Stimulated activated CD8-positive, alpha-beta memory T cell treated with anti-CD3 and anti-CD28 coated beads, Interleukin-7, amount 100 ng/mL, for 24 hours (primary cell): ENCODE measurements around the gene PRDM11.
"Not testable (repeated sequence)": the region's sequence is repeated elsewhere in the genome, so short reads cannot be mapped to it uniquely, and the experiment has no call there.

ENCODE experiments used
- DNase-seq: peaks from one replicate; pipeline ENCODE4 v3.0.0-alpha.2; 2020; ENCODE audit warnings: low read depth

PRDM11 gene

DNA sequence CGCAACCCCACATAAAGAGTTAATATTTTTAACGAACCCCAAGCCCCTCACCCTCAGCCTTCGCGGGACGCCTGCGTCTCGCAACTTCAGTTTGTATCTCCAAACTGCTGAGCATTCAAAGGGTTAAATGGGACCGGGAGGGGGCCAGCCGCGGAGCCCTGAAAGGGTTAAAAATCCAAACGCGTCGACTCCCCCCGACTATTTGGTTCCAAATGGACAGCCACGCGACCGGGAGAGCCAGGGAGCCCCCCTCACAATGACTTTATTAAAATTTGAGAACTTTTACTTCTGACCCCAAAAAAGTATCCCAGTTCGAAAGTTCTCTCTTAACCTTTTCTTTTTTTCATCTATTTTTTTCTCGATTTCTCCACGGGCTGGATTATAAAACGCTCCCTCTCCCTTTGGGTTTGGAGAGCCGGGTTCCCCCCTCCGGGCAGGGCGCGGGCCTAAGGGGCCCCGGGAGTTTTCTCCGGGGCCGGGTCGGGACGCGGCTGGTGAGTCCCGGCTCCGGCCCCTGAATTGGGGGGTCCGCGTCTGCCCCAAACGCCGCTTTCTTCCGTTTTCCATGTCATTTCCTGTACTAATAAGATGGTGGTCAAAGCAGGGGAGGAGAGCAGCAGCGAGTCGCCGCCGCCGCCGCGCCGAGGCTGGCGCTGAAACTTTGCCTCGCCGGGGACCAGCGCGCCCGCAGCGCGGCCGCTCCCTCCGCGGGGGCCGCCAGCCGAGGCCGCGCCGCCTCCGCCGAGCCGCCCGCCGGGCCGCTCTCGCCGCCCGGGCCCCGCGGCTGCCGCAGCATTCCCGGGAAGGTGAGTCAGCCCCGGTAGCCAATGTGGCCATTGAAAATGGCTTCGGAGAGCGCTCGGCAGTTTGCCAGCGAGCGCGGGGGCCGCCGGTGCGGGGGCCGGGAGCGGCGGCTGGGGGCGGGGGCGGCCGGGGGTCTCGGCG is at the start of gene PRDM11:
TSS of gene PRDM11 (plus strand) at position 568 of the 945 bp plus-strand sequence. CDS start 35,128 bp downstream, outside the sequence.
- DNase-seq = no peak

DNA sequence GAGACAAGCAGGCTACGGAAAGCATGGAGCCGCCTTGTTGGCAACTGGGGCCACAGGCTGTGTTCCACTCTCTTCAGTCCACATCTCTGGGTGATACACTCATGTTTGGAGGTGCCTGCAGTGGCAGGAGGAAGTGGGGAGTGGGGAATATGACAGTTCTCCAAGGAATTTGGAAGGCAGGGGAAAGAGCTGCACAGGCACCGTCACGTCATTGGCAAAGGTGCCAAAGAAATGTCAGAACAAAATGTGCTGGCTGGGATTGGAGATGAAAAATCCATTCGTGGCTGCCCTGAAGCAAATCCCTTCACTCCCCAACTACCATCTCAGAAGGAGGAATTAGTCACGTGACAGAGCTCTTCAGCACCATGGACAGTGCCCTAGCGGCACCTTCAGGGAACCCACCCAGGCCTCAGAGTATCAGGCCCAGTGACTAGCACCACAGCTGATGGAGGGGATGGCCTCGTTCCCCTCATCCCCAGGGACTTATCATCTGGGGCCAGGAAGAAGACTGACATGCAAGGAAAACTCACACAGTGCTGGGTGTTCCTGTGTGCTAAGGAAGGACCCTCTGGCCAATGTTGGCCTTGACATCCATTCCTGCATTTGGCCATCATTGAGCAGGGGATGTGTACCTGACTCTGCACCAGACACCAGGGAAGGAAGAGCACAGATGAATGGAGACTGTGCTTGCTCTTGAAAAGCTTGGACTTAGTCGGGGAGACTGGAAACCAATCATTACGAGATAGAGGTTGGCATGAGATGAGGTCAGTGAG is 48.5 kb upstream of the PRDM11 start:
- DNase-seq = no peak

DNA sequence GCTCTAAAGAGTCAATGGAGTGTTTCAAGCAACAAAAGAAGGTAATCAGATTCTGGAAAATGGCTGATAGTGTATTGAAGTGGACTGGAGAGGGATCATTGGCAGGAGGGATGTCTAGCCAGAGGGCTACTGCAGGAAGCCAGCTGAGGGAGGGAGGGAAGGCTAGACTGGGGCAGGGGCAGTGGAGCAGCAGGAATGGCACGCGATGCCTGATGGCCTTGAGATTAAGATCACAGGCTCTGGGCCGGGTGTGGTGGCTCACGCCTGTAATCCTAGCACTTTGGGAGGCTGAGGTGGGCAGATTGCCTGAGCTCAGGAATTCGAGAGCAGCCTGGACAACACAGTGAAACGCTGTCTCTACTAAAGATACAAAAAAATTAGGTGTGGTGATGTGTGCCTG is 47.5 kb upstream of the PRDM11 start:
- no peak for DNase-seq

- no peak for DNase-seq
These were observed 46.1 kb upstream of the PRDM11 start for GRCh38 chr11:45100339-45100738.

DNA sequence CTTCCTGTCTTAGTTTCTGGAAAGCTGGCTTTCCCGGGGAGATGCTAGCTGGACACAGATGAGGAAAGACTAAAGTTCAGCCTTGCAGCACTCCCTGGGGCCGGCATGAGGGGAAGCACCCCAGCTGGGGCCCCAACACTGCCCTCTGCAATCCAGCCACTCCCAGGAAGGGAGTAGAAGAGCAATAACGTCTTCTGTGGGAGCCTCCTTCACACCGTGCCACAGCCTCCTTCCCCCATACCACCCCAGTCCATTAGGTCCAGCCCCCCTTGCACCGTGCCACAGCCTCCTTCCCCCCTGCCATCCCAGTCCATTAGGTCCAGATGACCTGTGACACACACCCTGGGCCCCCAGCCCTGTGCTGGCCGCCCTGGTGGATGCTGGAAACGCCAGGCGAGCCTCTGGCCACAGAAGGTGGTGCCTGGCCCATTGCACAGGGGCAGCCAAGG is 44.1 kb upstream of the PRDM11 start:
- DNase-seq = no peak

- DNase-seq = peak; percentile 28
These were observed 43.4 kb upstream of the PRDM11 start for GRCh38 chr11:45102810-45103621.

GRCh38 chr11:45104006-45104789 is 42.2 kb upstream of the PRDM11 start:
- no peak for DNase-seq

DNA sequence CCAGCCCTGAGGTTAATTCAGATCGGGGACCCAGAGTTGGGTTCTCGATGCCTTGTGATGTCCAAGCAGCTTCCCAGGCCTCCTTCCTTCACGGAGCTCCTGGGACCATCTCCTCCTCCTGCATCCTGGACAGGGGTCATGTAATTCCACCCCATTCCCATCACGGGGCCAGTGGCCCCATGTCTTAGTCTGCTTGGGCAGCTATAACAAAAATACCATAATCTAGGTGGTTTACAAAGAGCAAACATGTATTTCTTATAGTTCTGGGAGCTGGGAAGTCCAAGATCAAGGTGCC is 41.7 kb upstream of the PRDM11 start:
- no peak for DNase-seq

- DNase-seq = peak; percentile 30
These were observed 41.0 kb upstream of the PRDM11 start for GRCh38 chr11:45105233-45105983.

DNA sequence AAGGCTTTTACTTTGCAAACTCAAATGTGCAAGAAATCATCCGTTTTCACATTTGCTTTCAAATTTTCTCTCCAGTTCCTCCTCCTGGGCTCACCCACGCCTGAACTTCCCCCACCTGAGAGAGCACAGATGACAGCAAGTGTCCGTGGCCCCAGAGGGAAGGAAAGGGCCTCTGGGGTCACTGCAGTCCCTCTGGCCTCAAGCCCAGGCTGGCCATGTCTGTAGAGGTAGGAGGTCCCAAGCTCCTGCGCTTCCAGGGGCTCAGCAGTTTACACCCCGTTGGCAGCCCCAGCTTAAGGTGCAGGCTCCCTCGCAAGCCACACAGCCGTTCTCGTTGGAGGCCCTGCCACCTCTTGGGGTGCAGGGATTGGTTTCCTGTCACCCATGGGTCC is 40.5 kb upstream of the PRDM11 start:
- DNase-seq = no peak

GRCh38 chr11:45106440-45106839 is 40.0 kb upstream of the PRDM11 start:
- no peak for DNase-seq

GRCh38 chr11:45107029-45107428 is 39.4 kb upstream of the PRDM11 start:
- DNase-seq = no peak

DNA sequence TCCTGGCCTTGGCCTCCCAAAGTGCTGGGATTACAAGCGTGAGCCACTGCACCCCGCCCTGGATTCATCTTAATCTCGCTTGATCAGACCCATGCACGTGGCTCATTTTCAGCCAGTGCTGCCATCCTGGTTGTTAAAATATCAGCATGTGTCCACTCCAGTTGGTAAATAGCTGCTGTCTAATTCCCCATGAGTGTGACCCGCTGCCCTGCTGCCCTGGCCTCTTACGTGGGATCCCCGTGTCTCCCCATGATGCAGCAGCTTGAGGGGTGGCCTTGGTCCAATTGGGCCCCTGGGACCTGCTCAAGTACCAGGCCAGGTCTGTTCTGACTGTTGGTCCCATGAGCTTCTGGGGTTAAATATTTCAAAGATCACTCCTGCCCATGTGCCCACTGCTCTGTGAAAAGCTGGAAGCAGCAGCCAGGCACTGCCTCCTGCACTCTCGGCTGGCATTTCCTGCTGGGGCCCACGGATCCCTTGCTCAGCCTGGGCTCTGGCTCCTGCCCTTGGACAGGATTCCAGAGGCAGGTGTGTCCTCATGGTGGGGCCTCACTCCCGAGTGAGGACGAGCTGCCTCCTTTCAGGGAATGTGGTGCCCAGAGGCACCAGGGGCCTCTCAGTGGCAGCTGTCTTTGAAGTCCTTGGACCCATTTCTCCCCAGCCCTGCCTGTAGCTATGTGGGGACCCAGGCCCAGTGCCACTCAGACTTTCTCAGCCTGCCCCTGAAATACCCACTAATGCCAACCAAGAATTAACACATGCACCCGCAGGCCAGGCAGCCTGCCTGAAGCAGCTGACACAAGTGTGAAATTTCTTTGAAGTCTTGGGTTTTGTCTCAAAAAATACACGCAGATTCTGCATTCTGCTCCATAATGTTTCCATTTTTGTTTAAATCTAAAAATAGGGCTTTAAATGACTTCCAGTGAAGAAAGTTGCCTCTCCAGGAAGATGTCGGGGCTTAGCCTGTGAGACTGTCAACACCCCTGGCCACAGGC is 38.1 kb upstream of the PRDM11 start:
- no peak for DNase-seq

GRCh38 chr11:45109400-45109799 is 37.0 kb upstream of the PRDM11 start:
- DNase-seq = no peak

- DNase-seq = no peak
These were observed 35.9 kb upstream of the PRDM11 start for GRCh38 chr11:45110562-45110961.

- DNase-seq = no peak
These were observed 32.6 kb upstream of the PRDM11 start for GRCh38 chr11:45113807-45114206.

DNA sequence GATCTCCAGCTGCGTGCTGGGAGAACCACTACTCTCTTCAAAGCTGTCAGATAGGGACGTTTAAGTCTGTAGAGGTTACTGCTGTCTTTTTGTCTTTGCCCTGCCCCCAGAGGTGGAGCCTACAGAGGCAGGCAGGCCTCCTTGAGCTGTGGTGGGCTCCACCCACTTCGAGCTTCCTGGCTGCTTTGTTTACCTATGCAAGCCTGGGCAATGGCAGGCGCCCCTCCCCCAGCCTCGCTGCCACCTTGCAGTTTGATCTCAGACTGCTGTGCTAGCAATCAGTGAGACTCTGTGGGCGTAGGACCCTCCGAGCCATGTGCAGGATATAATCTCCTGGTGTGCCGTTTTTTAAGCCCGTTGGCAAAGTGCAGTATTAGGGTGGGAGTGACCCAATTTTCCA is 18.6 kb upstream of the PRDM11 start:
- DNase-seq = not testable (repeated sequence)

DNA sequence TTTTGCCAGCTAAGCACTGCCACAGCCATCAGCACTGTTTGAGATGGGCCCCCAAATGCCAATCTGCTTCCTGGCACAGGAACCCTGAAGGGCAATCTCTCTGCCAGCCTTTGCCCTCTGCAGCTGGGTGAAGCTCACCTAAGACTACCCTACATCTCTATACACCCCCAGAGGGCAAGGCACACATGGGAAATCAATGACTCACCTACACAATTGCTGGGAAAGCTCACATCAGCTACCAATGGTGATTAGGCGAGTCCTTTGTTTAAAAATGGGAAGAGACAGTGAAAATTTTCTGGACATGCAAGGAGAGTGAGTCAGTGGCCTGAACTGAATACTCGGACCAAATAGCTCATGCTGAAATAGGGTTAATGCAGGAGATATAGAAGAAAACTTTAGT is 12.6 kb upstream of the PRDM11 start:
- DNase-seq = no peak

GRCh38 chr11:45141171-45141570 is 5.3 kb upstream of the PRDM11 start:
- no peak for DNase-seq

DNA sequence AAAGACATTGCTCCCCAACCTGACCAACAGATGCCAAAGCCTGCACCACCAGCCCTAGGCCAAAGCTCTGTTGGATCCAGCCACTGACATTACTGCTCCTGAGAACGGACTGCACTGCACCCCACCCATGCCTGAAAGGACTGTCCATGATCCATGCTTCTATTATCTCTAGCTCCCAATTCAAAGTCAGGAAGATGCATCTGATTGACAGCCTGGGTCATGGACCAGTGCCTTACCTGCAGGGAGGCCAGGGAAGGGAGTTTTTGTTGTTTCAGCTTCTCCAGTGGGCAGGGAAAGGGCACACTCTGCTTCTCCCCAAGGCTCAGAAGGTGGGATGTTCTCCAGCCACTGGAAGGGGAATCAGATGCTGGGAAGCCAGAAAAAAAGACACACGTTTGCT is 4.8 kb upstream of the PRDM11 start:
- no peak for DNase-seq
